CD8-positive, alpha-beta memory T cell (primary cell): ENCODE data around the gene AGMO. TPM values are rescaled to one million over a fixed set of nuclear protein-coding genes. Genes with fewer than 3 reads are reported as not detected.

Source experiments
- CTCF ChIA-PET: fragments of 350-600 bp; sonication (Branson Sonifier 250); formaldehyde crosslinking; loops from one replicate; lab custom pipeline; 2021; ENCODE audit warnings: antibody characterized with exemption; lab: Charles Lee
- POLR2A ChIA-PET: fragments of 350-600 bp; sonication (Branson Sonifier 250); formaldehyde crosslinking; loops from one replicate; lab custom pipeline; 2021; ENCODE audit warnings: antibody characterized with exemption; lab: Charles Lee
- DNase-seq, 5 donors: peaks; one replicate each; pipeline versions ENCODE4 v3.0.0 to v3.0.0-alpha.2; 2020 to 2022; ENCODE audit warnings: mixed read lengths in 1 of 5
- H3K27ac ChIP-seq: one replicate; pipeline ENCODE4 v1.7.0; 2013; ENCODE audit warnings: low read depth, mild to moderate bottlenecking, low read length, moderate library complexity
- H3K27me3 ChIP-seq: 2 replicates; pipeline ENCODE4 v1.7.0; 2013; ENCODE audit warnings: low read length, mild to moderate bottlenecking; ENCODE audit not compliant: insufficient read depth, poor library complexity, severe bottlenecking
- H3K36me3 ChIP-seq: 2 replicates; pipeline ENCODE4 v1.7.0; 2013; ENCODE audit warnings: mild to moderate bottlenecking, low read length, moderate library complexity; ENCODE audit not compliant: insufficient read depth
- H3K4me1 ChIP-seq: 2 replicates; pipeline ENCODE4 v1.7.0; 2013; ENCODE audit warnings: mild to moderate bottlenecking, low read length, moderate library complexity; ENCODE audit not compliant: insufficient read depth
- H3K4me3 ChIP-seq: 2 replicates; pipeline ENCODE4 v1.7.0; 2013; ENCODE audit warnings: mild to moderate bottlenecking, low read length
- H3K9me3 ChIP-seq: 2 replicates; pipeline ENCODE4 v1.7.0; 2013; ENCODE audit warnings: mild to moderate bottlenecking, low read length
- H3K27ac Mint-ChIP-seq, 8 donors: one replicate each; pipeline ENCODE4 v1.8.0; 2020 to 2021; ENCODE audit warnings: mixed read lengths in 8 of 8, mild to moderate bottlenecking in 6 of 8, inconsistent platforms in 3 of 8, moderate library complexity in 3 of 8
- H3K27me3 Mint-ChIP-seq, 2 donors: one replicate each; pipeline ENCODE4 v1.8.0; 2020 to 2021; ENCODE audit warnings: mixed read lengths in 2 of 2, mild to moderate bottlenecking in 1 of 2, moderate library complexity in 1 of 2
- H3K36me3 Mint-ChIP-seq, 3 donors: one replicate each; pipeline ENCODE4 v1.8.0; 2020 to 2021; ENCODE audit warnings: mixed read lengths in 3 of 3, inconsistent platforms in 1 of 3, mild to moderate bottlenecking in 1 of 3
- H3K4me1 Mint-ChIP-seq, 3 donors: one replicate each; pipeline ENCODE4 v1.8.0; 2020 to 2021; ENCODE audit warnings: mixed read lengths in 3 of 3, inconsistent platforms in 1 of 3, mild to moderate bottlenecking in 1 of 3
- H3K4me3 Mint-ChIP-seq, 7 donors: one replicate each; pipeline ENCODE4 v1.8.0; 2020 to 2021; ENCODE audit warnings: mixed read lengths in 7 of 7, mild to moderate bottlenecking in 6 of 7, moderate library complexity in 4 of 7, inconsistent platforms in 2 of 7
- H3K9me3 Mint-ChIP-seq, 5 donors: one replicate each; pipeline ENCODE4 v1.8.0; 2020 to 2022; ENCODE audit warnings: mixed read lengths in 5 of 5, mild to moderate bottlenecking in 3 of 5, moderate library complexity in 2 of 5, inconsistent platforms in 1 of 5
- polyA plus RNA-seq: library from polyadenylated mRNA; unstranded; fragments of 300-500 nt; fragmentation: Illumina TruSeq; gene quantifications from one replicate; pipeline ENCODE4 v1.2.3, GENCODE V29; 2021
- total RNA-seq, 2 experiments: library from RNA; stranded (reverse); gene quantifications; one replicate each; pipeline ENCODE4 v1.2.3, GENCODE V29; 2021

AGMO gene
- total and polyA plus RNA-seq, 3 experiments from 2014 or later: not detected

- H3K27me3 ChIP-seq: no peaks in the 10 kb centered on the region
- no peak overlapping the region for H3K4me3 ChIP-seq
- no peak for DNase-seq
- H3K27ac ChIP-seq: no peak overlapping the region
- Mint-ChIP-seq H3K27me3 (no peaks in the 10 kb centered on the region), H3K36me3 (no peaks in the 10 kb centered on the region), H3K27ac (no peak overlapping the region), H3K4me3 (no peak overlapping the region), H3K9me3 (peaks cover 2 to 13% (median 5%) of the 10 kb centered on the region in 5 donors), H3K4me1 (no peaks in the 10 kb centered on the region)
- ChIA-PET CTCF (no interaction called here), POLR2A (no interaction called here)
- H3K36me3 ChIP-seq: no peaks in the 10 kb centered on the region
- no peaks in the 10 kb centered on the region for H3K9me3 ChIP-seq
- no peaks in the 10 kb centered on the region for H3K4me1 ChIP-seq
These were observed 144.3 kb downstream of the AGMO start for GRCh38 chr7:15417341-15417988.

- POLR2A ChIA-PET: no interaction called here
- Histone ChIP-seq H3K27ac (no peak overlapping the region), H3K4me1 (no peaks in the 10 kb centered on the region), H3K27me3 (no peaks in the 10 kb centered on the region), H3K36me3 (no peaks in the 10 kb centered on the region), H3K4me3 (no peak overlapping the region), H3K9me3 (no peaks in the 10 kb centered on the region)
- CTCF ChIA-PET: no interaction called here
- no peak for DNase-seq
- H3K36me3 Mint-ChIP-seq: no peaks in the 10 kb centered on the region
- H3K27ac Mint-ChIP-seq: no peak overlapping the region
- peaks cover 0 to 4% (median 0%) of the 10 kb centered on the region in 5 donors for H3K9me3 Mint-ChIP-seq
- H3K4me3 Mint-ChIP-seq: no peak overlapping the region
- H3K4me1 Mint-ChIP-seq: no peaks in the 10 kb centered on the region
- H3K27me3 Mint-ChIP-seq: peaks cover 0 to 1% of the 10 kb centered on the region in 2 donors
These were observed 150.8 kb downstream of the AGMO start for GRCh38 chr7:15411019-15411418.

- Mint-ChIP-seq H3K36me3 (no peaks in the 10 kb centered on the region), H3K27me3 (peaks cover 0 to 1% of the 10 kb centered on the region in 2 donors), H3K4me1 (no peaks in the 10 kb centered on the region), H3K9me3 (peaks cover 0 to 7% (median 2%) of the 10 kb centered on the region in 5 donors), H3K4me3 (no peak overlapping the region), H3K27ac (no peak overlapping the region)
- Histone ChIP-seq H3K27me3 (no peaks in the 10 kb centered on the region), H3K27ac (no peak overlapping the region), H3K4me3 (no peak overlapping the region), H3K4me1 (no peaks in the 10 kb centered on the region), H3K36me3 (no peaks in the 10 kb centered on the region), H3K9me3 (no peaks in the 10 kb centered on the region)
- DNase-seq: no peak
- ChIA-PET POLR2A (no interaction called here), CTCF (no interaction called here)
These were observed 153.9 kb downstream of the AGMO start for GRCh38 chr7:15407910-15408309.

- no peaks in the 10 kb centered on the region for H3K27me3 Mint-ChIP-seq
- no peaks in the 10 kb centered on the region for H3K4me1 Mint-ChIP-seq
- no peaks in the 10 kb centered on the region for H3K36me3 Mint-ChIP-seq
- no peak overlapping the region for H3K4me3 Mint-ChIP-seq
- H3K9me3 Mint-ChIP-seq: peaks cover 0 to 11% (median 2%) of the 10 kb centered on the region in 5 donors
- H3K27ac Mint-ChIP-seq: no peak overlapping the region
- Histone ChIP-seq H3K9me3 (no peaks in the 10 kb centered on the region), H3K4me3 (no peak overlapping the region), H3K4me1 (no peaks in the 10 kb centered on the region), H3K27ac (no peak overlapping the region), H3K27me3 (no peaks in the 10 kb centered on the region), H3K36me3 (no peaks in the 10 kb centered on the region)
- no peak for DNase-seq
- CTCF ChIA-PET: no interaction called here
- POLR2A ChIA-PET: no interaction called here
These were observed 158.1 kb downstream of the AGMO start for GRCh38 chr7:15403751-15404150.

GRCh38 chr7:15403315-15403714 lies 158.5 kb downstream of the AGMO start:
- POLR2A ChIA-PET: no interaction called here
- DNase-seq: no peak
- Mint-ChIP-seq H3K9me3 (peaks cover 0 to 11% (median 2%) of the 10 kb centered on the region in 5 donors), H3K4me1 (no peaks in the 10 kb centered on the region), H3K36me3 (no peaks in the 10 kb centered on the region), H3K27me3 (no peaks in the 10 kb centered on the region), H3K4me3 (no peak overlapping the region), H3K27ac (no peak overlapping the region)
- CTCF ChIA-PET: no interaction called here
- Histone ChIP-seq H3K27me3 (no peaks in the 10 kb centered on the region), H3K9me3 (no peaks in the 10 kb centered on the region), H3K4me3 (no peak overlapping the region), H3K27ac (no peak overlapping the region), H3K36me3 (no peaks in the 10 kb centered on the region), H3K4me1 (no peaks in the 10 kb centered on the region)

GRCh38 chr7:15402436-15403136 lies 159.2 kb downstream of the AGMO start:
- no peak overlapping the region for H3K27ac Mint-ChIP-seq
- no peaks in the 10 kb centered on the region for H3K36me3 Mint-ChIP-seq
- H3K4me1 ChIP-seq: no peaks in the 10 kb centered on the region
- H3K4me1 Mint-ChIP-seq: no peaks in the 10 kb centered on the region
- no peak overlapping the region for H3K4me3 Mint-ChIP-seq
- H3K27me3 ChIP-seq: no peaks in the 10 kb centered on the region
- DNase-seq: no peak
- ChIA-PET CTCF (no interaction called here), POLR2A (no interaction called here)
- H3K27me3 Mint-ChIP-seq: no peaks in the 10 kb centered on the region
- no peaks in the 10 kb centered on the region for H3K9me3 ChIP-seq
- no peak overlapping the region for H3K27ac ChIP-seq
- no peak overlapping the region for H3K4me3 ChIP-seq
- no peaks in the 10 kb centered on the region for H3K36me3 ChIP-seq
- peaks cover under 1 to 13% (median 2%) of the 10 kb centered on the region in 5 donors for H3K9me3 Mint-ChIP-seq

- H3K4me3 Mint-ChIP-seq: no peak overlapping the region
- Histone ChIP-seq H3K36me3 (no peaks in the 10 kb centered on the region), H3K27me3 (no peaks in the 10 kb centered on the region), H3K4me3 (no peak overlapping the region), H3K27ac (no peak overlapping the region), H3K4me1 (no peaks in the 10 kb centered on the region), H3K9me3 (no peaks in the 10 kb centered on the region)
- H3K27ac Mint-ChIP-seq: no peak overlapping the region
- CTCF ChIA-PET: no interaction called here
- no peaks in the 10 kb centered on the region for H3K27me3 Mint-ChIP-seq
- no peaks in the 10 kb centered on the region for H3K4me1 Mint-ChIP-seq
- no peaks in the 10 kb centered on the region for H3K36me3 Mint-ChIP-seq
- peaks cover 0 to 14% (median 7%) of the 10 kb centered on the region in 5 donors for H3K9me3 Mint-ChIP-seq
- POLR2A ChIA-PET: no interaction called here
- no peak for DNase-seq
These were observed 161.4 kb downstream of the AGMO start for GRCh38 chr7:15400440-15400839.

GRCh38 chr7:15399441-15399840 lies 162.4 kb downstream of the AGMO start:
- ChIA-PET CTCF (no interaction called here), POLR2A (no interaction called here)
- Mint-ChIP-seq H3K4me1 (no peaks in the 10 kb centered on the region), H3K9me3 (peaks cover 0 to 16% (median 8%) of the 10 kb centered on the region in 5 donors), H3K27me3 (no peaks in the 10 kb centered on the region), H3K36me3 (no peaks in the 10 kb centered on the region), H3K27ac (no peak overlapping the region), H3K4me3 (no peak overlapping the region)
- Histone ChIP-seq H3K27me3 (no peaks in the 10 kb centered on the region), H3K27ac (no peak overlapping the region), H3K9me3 (no peaks in the 10 kb centered on the region), H3K4me1 (no peaks in the 10 kb centered on the region), H3K36me3 (no peaks in the 10 kb centered on the region), H3K4me3 (no peak overlapping the region)
- no peak for DNase-seq
